MV-4-11 (cell line): ENCODE data around the gene RNF169.
"Not testable (repeated sequence)": the region's sequence is repeated elsewhere in the genome, so short reads cannot be mapped to it uniquely, and the experiment has no call there.

Experiments used
- DNase-seq: peaks from one replicate; lab custom pipeline; 2025; lab: John Stamatoyannopoulos, UW

The RNF169 gene

DNA sequence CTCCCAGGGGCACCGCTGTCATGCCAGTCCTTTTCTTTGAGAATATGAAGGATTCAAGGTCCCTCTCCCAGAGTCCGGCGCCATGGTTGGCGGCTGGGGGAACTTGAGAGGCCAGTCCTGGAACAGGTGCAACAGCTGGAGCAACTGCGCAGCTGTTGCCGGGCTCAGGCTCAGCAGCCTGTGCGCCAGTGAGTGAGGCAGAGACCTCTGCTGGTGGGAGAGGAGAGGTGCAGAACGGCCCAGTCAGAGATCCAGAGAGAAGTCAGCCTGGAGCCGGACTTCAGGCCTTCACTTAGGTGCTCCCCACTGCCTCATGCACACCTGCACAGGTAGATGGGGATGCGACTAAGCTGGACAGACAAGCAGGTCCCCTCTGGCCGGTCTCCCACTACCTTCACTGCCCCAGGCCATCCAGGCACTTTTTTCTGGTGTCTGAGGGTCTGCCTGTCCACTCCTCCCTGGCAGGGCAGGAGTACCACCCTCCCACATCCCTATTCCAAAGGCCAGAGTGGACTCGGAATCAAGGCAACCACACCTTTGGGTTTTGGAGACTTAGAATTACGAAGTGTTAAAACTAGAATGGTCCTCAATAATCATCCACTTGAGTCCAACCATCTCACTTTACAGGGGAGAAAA, 22.0 kb upstream of the RNF169 start:
- peak; percentile 58 for DNase-seq

DNA sequence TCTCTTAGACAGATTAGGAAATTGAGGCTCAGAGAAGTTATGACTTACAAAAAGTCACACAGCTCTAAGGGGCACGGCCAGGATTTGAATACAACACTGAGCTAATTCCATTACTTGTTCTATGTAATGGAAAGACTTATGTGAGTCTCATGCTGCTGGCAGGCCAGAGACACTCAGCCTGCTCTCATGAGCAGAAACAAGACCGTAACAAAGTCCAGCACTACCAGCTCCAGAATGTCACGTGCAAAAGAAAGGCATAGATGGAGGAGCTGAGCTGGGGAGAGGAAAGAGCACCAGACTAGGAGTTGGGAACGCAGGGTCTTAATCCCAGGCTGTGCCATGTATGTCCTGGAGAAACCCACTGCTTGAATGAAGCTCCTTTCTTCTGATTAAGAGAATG, 19.3 kb upstream of the RNF169 start:
- no peak for DNase-seq

DNA sequence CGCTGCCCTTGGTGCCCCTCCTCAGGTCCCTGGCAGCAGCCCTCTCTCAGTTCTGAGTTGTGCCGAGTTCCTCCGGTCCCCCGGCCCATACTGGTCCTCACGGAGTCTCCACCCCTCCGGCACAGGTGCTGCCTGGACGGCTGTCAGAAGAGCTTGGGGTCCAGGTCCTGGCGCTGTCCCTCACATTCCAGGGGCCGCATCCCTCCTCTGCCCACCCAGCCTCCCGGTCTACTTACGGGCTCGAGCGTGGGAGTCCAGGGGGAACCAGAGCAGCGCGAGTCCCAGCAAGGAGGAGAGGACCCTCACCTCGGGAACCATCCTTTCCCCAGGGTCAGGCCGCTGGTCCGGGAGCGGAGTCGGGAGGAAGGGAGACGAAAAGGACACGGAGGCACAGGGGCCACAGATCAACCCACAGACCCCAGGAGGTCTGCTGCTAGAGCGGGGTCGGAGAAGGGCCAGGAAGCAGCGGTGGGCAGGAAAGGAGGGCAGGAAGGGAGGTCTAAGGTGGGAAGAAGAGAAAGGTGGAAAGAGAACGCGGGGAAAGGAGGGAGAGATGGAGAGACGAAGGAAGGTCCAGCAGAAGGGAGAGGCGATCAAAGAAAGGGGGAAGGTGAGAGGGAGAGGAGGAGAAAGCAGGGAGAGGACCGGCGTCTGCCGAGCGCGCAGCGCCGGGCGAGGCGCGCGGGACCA, 17.9 kb upstream of the RNF169 start:
- DNase-seq: no peak

DNA sequence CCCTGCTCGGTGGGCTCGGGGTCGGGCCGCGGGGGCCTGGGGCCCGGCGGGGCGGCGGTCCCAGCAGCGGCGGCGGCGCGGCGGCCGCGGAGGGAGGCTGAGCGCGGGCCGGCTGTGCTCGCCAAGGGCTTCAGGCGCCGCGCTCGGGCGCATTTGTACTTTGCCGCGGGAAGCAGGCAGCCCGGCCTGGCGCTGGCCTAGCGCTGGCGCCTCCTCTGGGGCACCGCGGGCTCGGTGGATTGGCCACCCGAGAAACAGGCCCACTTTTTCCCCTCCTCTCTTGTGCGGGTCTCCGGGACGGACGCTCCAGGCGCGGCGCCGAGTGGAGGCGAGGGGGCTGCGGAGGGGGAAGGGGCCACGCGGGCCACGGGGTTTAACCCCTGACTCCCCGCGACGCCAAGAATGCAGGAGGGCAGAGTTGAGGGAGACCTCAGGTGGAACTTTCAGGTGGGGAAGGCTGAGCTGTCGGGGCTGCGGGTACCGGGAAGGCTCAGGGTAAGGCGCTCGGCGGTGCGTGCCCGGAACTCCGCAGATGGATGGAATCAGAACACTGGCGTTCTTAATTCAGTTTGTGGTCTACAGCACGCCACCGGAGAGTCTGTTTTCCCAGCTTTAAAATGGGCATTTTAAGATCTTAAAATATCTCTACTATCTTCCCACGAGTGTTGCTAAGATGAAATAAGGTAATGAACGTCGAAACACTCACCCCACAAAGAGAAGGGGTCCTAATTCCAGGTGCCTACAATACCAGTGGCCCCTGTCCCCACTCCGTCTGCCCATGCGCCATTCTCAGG, 17.2 kb upstream of the RNF169 start, which contains the start of gene CHRDL2:
CHRDL2 (minus strand) TSS at position 126 of the 794 bp plus-strand sequence. CDS start 538 bp downstream, outside the sequence.
- DNase-seq: no peak

DNA sequence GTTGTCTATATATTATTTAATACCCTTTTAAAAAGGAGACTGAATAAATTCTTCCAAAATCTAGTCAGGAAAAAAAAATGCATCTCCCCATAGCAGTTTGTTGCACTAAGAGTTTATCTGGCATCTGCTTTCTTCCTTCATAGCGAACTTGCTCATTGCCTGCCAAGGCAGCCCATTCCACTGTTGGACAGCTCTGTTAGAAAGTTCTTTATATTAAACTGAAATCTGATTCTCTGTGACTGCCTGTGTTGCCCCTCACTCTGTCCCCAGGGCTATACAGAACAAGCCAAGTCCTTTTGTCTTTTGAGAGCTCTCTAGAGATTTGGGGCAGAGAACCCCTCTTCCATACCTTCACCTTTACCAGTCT, 14.1 kb upstream of the RNF169 start:
- no peak for DNase-seq

DNA sequence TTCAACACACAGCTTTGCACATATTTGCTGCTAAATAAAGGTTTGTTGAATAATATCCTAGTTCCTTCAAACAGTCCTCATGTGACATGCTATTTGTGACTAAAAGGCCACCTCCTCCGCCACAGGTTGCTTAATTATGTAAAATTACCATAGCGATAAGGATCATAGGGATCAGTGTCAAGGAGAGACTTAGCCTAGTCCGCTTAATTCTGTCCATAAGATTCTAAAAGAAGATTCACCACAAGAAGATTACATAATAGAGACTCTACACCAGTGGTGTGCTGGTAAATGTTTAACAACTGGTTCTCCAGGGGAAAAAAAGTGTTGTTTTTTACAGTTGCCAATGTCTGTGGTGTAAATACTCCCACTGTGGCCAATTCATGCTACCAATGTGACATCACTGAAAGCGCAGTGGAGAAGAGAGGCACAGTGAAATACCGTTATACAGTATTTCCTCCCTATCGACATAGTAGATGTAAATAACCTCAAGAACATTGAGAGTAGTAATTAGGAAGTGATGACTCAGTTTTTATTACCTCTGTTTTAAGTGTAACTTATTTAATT, 13.2 kb upstream of the RNF169 start:
- DNase-seq: peak; percentile 98

DNA sequence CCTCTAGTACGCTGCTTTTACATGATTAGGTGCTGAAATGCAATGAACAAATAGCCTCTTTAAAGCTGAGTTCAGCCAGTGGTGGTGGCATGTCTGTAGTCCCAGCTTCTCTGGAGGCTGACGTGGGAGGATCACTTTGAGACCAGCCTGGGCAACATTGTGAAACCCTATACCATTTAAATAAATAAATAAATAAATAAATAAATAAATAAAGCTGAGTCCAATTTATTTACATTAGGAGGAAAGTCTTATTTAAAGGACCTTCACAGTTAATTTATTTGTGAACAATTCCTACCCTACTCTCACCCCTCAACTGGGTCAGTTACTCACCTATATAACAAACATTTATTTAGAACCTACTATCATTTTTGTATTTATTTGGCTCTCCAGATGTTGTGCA, 12.6 kb upstream of the RNF169 start:
- no peak for DNase-seq

DNA sequence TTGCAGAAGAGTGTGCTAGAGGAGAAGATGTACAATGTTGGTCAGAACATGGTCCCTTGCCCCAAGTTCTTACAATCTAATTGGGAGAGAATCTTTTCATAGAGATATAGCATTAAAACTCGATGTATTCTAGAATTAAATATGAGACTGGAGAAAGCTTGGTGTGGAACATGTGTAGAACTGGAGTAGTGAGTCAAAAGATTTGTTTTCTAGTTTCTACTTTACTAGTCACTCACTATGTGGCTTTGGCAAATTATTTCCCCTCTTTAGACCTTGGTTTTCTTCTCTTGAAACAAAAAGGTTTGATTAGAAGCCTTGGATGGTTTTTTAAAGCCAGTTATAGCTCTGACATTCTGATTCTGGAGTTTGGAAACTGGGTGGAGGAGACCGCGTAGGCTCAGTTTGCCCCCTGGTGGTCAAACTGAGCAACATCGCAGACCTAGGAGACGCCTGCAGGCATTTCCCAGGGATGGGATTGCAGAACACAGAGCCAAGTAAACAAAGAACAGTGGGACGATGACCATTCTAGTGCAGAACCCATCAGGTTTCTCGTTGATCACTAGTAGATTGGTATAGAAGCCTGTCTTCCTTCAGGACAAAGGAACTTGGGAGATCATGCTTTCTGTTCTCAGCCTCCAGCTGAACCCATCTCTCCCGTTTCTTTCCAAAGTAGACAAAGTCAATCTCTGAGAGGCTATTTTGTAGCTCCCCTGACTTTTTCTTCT, 8.9 kb upstream of the RNF169 start:
- DNase-seq: peak; percentile 56

DNA sequence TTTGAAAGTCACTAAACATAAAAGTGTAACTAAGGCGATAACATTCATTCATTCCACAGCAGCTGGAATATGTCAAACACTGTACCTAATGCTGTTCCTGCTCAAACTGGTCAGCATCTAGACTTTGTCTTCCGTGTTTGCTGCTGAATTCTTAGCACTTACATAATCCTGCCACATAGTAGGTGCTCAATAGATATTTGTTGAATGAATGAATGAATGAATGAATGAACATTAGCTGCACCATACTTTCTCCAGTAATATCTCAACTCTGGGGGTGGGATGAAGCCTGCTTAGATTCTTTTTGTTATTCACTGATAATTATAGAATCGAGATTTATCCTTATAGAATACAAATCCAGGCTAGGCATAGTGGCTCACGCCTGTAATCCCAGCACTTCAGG, 6.6 kb upstream of the RNF169 start:
- DNase-seq: no peak

DNA sequence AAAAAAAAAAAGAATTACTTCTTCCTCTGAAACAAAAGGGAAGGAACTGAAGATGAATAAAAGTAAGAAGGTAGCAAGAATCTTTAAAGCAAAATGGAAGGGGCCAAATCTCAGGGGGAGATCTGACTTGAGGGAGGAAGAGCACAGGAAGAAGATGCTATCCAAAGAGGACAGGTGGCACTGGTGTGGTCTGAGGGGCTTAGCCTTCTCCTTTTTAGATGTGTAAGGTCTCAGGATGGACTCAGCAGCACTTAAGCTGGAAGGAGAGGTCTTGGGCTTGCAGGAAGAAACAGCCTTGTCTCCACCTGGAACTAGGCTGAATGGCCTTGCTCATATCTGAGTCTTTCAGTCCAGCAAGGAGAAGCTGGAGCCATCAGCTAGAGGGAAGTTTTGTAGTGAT, 5.0 kb upstream of the RNF169 start:
- DNase-seq: no peak

DNA sequence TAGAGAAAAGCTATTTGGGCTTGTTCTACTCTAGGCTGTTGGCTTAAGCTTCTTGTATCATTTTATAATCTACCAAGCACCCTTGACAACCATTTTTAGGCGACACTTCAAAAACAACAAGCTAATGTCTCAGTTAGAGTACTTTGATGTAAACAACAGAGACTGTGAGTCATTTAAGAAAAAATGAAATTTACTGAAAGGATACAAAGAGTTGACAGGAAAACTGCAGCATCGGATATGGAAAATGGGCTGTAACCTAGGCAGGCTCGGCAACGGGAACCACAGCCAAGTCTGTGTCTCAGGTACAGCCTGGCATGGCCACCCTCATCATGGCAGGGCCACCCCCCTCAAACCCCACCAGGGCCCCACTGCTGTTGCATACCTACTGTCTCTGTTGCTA, 4.4 kb upstream of the RNF169 start:
- DNase-seq: no peak

DNA sequence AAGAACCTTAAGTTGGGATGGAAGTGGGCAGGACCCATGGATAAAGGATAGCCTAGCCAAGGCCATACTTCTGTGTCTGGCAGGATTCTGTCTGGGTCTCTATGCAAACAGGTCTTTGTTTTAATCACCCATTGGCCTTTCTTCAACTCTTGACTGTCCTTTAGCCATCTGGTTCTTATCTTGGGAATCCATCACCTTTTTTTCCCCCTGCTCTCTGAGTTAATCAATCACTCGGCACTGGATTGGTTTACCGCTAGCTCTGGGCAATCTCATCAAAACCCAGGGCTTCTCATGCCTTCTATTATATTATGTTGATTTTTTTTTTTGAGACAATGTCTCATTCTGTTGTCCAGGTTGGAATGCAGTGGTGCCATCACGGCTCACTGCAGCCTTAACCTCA, 1.8 kb upstream of the RNF169 start:
- no peak for DNase-seq

DNA sequence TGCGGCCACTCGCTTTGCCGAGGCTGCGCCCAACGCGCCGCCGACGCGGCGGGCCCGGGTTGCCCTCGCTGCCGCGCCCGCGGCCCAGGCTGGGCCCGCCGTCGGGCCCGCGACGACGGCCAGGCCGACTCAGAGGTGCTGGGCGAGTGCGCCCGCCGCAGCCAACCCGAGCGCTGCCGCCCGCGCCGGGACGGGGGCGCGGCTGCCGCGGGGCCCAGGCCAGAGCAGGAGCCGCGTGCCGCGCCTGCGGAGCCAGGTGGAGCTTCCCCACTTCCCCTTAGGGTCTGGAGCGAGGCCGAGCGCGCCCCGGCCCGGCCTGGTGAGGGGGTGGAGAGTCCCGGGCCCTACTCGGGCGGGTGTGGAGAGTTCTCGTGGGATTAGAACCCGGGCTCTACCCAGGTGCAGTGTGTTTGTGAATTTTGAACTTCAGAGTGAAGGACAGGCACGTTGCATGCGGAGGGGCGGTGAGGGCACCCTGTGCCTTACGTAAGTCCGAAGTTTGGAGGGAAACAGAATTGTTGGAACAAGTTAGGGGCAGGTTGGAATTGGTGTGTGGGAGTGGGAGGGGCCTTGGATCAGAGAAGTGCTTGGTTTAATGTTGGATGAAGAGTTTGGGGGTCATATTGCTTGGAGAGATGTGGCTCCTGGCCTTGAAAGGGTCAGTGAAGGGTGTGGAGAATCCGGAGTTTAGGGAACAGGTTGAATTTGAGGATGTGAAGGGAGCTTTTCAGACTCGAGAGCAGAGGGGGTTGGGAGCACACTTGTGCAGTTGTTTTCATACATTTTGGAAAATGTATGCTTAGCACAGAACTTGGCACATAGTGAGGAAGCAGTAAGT, 697 bp downstream of the RNF169 start:
- peak; percentile 56 for DNase-seq

DNA sequence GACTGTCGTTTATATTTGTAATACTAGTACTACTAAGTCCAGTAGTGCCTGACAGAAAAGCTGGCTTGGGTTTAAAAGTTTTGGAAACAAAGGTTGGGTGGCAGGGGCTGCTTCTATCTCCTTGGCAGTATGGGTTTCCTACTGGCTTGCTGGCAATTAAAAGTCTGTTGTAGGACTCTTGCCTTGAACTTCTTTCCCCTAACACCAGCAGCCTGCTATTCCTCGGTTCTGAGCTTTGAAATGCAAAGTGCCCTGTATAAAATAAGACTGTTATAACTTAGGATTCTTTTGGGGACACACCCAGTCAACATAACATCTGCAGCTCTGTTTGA, 1.3 kb downstream of the RNF169 start:
- DNase-seq: no peak

DNA sequence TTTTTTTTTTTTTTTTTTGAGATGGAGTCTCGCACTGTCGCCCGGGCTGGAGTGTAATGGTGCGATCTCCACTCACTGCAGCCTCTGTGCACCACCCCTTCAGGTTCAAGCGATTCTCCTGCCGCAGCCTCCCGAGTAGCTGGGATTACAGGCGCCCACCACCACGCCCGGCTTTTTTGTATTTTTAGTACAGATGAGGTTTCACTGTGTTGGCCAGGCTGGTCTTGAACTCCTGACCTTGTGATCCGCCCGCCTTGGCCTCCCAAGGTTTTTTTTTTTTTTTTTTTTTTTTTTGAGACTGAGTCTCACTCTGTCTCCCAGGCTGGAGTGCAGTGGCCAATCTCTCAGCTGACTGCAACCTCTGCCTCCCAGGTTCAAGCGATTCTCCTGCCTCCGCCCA, 1.9 kb downstream of the RNF169 start:
- DNase-seq: not testable (repeated sequence)

DNA sequence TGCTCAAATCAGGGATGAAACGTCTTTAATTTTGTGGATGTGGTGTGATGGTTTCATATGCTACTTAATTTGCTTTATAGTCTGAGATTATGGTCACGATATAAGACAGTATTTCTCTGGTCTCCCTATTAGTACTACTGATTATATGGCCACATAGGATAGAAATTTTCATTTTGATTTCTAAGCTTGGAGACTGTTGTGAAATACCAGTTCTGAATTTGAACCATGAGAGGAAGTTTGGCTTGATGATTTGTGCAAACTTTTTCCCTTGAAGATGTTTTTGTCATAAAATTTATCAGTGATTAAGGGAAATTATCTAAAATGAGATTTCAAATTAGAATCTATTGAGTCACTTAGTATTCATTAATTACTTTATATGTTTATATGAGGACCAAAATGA, 2.7 kb downstream of the RNF169 start:
- DNase-seq: peak; percentile 25

DNA sequence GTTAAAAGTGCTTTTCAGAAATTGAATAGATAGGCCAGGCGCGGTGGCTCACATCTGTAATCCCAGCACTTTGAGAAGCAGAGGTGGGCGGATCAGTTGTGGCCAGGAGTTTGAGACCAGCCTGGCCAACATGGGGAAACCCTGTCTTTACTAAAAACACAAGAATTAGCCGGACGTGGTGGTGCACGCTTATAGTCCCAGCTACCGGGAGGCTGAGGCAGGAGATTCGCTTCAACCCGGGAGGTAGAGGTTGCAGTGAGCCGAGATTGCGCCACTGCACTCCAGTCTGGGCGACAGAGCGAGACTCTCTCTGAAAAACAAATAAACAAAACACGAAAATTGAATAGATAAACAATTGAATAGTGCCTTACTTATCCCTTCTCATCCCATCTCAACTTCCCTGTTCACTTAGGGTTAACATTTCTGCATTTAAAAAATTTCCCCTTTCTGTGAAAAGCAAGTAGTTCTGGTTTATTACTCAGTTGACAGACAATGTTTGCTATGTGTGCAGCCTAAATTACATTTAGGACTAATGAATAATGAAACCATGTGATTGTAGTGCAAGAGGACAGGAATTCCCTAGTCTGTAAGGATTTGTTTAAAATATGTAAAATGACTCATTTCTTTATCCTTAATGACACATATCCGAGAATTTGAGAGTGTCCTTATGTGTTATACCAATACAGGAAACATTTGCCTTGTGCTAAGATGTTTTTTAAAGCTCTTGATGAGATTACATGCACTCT, 6.0 kb downstream of the RNF169 start:
- DNase-seq: no peak

DNA sequence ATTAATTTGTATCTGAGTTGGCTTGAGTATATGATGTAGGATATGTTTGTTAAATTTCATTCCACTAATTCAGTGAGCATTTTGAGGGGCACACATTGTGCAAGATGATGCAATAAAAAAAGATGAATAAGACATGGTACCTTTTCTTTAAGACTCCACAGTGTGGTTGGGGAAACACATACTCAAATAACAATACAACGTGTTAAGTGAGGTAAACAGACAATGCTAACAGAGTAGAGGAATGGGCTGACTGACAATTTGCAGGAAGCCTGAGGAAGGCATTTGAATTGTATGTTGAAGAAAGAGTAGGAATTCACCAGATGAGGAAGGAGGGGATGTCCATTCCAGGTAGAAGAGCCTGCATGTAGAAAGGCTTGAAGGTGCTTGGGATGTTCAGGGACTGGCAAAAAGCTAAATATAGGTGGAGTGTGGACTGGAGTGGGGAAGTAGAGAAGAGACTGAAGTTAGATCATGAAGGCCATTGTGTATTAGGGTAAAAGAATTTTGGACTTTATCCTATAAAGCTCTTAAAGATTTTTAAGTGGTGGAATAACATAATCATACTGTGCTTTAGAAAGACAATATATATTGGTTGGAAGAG, 6.8 kb downstream of the RNF169 start:
- no peak for DNase-seq

DNA sequence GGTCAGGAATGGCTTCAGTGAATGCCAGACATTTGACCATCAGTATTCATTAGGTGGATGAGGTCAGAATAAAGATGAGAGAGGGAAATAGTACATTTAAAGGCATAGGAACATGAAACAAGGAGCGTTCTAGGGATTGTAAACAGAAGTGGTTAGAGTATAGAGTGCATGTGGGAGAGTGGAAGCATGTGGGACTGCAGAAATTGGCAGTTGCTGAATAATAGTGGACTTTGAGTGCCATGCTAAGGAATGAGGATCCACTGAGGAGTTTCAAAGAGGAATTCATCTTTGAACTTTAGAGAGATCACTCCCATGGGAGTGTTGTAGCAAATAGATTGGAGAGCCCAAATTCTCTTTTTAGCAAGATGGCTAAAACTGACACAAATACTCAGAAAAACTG, 7.9 kb downstream of the RNF169 start:
- DNase-seq: no peak

DNA sequence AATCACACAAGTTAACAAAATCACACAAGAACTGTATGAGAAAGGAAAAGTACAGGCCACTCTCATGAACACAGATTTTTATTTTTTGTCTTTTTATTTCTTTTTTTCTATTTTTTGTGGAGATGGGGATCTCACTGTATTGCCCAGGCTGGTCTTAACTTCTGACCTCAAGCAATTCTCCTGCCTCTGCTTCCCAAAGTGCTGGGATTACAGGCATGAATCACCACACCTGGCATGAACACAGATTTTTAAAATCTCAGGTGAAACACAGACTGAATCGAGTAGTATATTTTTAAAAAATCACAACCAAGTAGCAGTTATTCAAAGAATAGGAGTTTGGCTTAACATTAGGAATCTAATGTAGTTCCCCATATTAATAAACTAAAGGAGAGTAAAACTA, 18.3 kb downstream of the RNF169 start:
- no peak for DNase-seq
